Nephron (organoid): ENCODE results near the gene NUP37.
A peak's percentile ranks its signal among the peaks of the same experiment; 100 is the strongest.

Experiments used
- H3K27ac Mint-ChIP-seq, 3 experiments: 2 replicates each; pipeline ENCODE4 v1.8.0; 2020; ENCODE audit warnings: mixed read lengths in 3 of 3, mild to moderate bottlenecking in 2 of 3, moderate library complexity in 1 of 3
- H3K27me3 Mint-ChIP-seq: 2 replicates; pipeline ENCODE4 v1.8.0; 2021; ENCODE audit warnings: low read depth, mild to moderate bottlenecking, moderate library complexity, mixed read lengths
- H3K36me3 Mint-ChIP-seq: 2 replicates; pipeline ENCODE4 v1.8.0; 2020; ENCODE audit warnings: low read depth, mixed read lengths
- H3K4me1 Mint-ChIP-seq: 2 replicates; pipeline ENCODE4 v1.8.0; 2020; ENCODE audit warnings: mixed read lengths
- H3K4me3 Mint-ChIP-seq, 3 experiments: 2 replicates each; pipeline ENCODE4 v1.8.0; 2020; ENCODE audit warnings: mild to moderate bottlenecking in 3 of 3, mixed read lengths in 3 of 3, moderate library complexity in 2 of 3
- H3K9me3 Mint-ChIP-seq: 2 replicates; pipeline ENCODE4 v1.8.0; 2020; ENCODE audit warnings: mixed read lengths
- CTCF ChIP-seq, 3 experiments: fragments of 200-600 bp; sonication (generic); IDR thresholded peaks; one replicate each; pipeline ENCODE4 v1.5.0; 2021; ENCODE audit warnings: antibody characterized with exemption in 3 of 3; ENCODE audit not compliant: unreplicated experiment in 3 of 3

NUP37 gene

DNA sequence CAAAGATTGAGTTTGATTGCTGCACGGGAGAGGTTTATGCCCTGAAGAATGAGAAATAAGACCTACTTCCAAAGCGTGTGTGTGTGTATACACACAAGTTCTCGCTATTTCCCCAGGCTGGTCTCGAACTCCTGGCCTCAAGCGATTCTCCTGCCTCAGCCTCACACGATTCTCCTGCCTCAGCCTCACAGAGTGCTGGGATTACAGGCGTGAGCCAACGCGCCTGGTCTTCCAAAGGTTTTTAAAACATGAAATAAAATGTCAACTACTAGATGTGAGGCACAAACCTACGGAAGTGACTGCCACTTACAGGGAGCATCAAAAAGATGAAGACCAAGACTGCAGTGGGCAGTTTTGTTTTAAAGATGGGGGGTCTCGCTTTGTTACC is 57.5 kb downstream of the NUP37 start:
- Mint-ChIP-seq H3K27me3 (no peaks in the 10 kb centered on the region), H3K4me3 (peak overlapping the region; percentile 89 to 96 (median 95)), H3K36me3 (peaks cover 14% of the 10 kb centered on the region), H3K9me3 (no peaks in the 10 kb centered on the region), H3K4me1 (peaks cover 18% of the 10 kb centered on the region), H3K27ac (peak overlapping the region; percentile 79 to 87 (median 80))
- TF ChIP-seq CTCF (IDR thresholded peaks at IDR 0.05; ENCODE audit: unreplicated experiment in 3 of 3): no peak

DNA sequence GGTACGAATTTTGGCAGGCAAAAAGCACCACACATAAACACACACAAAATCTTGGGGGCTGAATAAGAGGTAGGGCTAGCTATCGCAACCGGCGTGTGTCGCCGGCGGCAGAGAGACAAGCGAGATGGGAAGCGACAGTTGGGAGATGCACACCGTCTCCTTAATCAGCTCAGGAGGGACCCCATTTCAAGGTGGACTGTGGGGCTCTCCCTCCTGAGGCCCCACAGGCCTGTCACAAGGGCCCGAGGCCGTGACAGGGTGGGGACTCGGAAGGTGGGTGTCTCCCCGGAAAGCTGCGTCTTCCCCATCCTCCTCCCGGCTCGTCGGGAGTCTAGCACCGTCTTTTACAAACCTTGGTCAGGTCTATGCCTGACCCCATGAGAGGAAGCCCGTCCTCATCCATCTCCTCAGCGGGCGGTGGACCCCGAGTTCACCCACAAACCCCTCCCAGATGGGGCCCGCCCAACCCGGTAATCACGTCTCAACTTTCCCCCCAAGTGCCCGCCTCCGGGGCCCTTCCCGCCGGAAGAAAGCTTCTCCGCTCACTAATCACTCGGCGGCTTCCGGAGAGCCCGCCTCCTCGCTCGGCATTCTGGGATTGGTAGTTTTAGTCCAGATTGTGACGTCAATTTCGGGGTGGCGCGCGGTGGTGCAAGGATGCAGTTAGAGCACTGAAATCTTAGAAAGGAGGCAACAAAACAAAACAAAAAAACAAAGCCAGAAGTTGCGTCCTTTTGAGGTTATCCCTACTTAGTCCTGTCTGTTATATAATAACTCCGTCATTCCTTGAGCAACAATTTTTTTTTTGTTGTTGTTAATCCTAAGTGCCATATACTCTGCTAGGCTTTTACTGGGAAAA is 58.1 kb downstream of the NUP37 start, which contains the start of gene WASHC3:
Gene WASHC3 (minus strand): TSS at position 432 of the 859 bp plus-strand sequence. CDS start 29 bp downstream, at position 403.
- Mint-ChIP-seq H3K9me3 (no peaks in the 10 kb centered on the region), H3K36me3 (peaks cover 20% of the 10 kb centered on the region), H3K27ac (peak within 1 kb of the TSS; percentile 79 to 87 (median 80)), H3K4me3 (peak within 1 kb of the TSS; percentile 89 to 96 (median 95)), H3K27me3 (no peaks in the 10 kb centered on the region), H3K4me1 (peaks cover 14% of the 10 kb centered on the region)
- no peak for TF ChIP-seq CTCF (IDR thresholded peaks at IDR 0.05; ENCODE audit: unreplicated experiment in 3 of 3)

DNA sequence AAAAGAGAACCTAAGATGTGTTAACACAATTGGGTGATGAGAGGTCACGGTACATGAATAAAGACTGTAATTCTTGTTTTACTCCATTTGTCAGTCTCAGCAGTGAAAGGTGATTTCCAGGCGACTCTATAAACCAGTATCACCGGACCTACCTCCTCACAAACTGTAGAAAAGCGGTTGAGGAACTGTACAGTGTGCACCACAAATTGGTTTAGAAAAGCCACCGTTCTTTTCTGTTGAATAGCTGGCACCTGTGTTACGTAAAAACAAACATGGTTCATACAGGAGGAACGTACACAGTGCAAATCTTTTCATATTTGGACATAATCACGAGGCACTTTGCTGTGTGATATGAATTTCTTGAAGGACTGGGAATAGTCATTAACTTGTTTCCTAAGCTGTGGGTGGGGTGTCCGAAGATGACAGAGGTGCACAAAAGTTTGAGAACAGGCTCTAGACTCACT is 58.8 kb downstream of the NUP37 start:
- H3K9me3 Mint-ChIP-seq: no peaks in the 10 kb centered on the region
- H3K27me3 Mint-ChIP-seq: no peaks in the 10 kb centered on the region
- H3K4me1 Mint-ChIP-seq: peaks cover 14% of the 10 kb centered on the region
- peak overlapping the region; percentile 89 to 96 (median 95) for H3K4me3 Mint-ChIP-seq
- peaks cover 26% of the 10 kb centered on the region for H3K36me3 Mint-ChIP-seq
- peak overlapping the region; percentile 79 to 87 (median 80) for H3K27ac Mint-ChIP-seq
- TF ChIP-seq CTCF (IDR thresholded peaks at IDR 0.05; ENCODE audit: unreplicated experiment in 3 of 3): no peak

DNA sequence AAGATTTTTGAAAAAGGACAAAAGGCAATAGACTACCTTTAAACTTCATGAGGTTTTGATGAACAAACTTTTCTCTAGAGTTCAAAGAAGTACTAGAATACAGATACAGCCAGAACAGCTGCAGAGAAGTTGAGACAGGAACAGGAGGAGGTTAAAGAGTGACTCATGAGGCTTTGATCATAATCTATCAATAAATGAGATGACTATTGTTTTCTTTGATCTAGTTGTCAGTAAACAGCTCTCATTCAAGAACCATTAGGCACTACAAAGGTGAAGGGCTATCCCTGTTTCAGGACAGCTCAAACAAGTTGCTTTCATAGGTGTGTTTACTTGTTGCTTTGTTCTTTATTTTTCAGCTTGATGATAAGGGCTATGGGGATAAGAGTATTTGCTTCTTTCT is 60.6 kb downstream of the NUP37 start:
- no peak for TF ChIP-seq CTCF (IDR thresholded peaks at IDR 0.05; ENCODE audit: unreplicated experiment in 3 of 3)
- Mint-ChIP-seq H3K27ac (no peak overlapping the region), H3K4me3 (peak overlapping the region in 2 of 3 experiments; percentile 24 to 49), H3K9me3 (peaks cover 3% of the 10 kb centered on the region), H3K36me3 (peaks cover 39% of the 10 kb centered on the region), H3K4me1 (peaks cover 8% of the 10 kb centered on the region), H3K27me3 (no peaks in the 10 kb centered on the region)

DNA sequence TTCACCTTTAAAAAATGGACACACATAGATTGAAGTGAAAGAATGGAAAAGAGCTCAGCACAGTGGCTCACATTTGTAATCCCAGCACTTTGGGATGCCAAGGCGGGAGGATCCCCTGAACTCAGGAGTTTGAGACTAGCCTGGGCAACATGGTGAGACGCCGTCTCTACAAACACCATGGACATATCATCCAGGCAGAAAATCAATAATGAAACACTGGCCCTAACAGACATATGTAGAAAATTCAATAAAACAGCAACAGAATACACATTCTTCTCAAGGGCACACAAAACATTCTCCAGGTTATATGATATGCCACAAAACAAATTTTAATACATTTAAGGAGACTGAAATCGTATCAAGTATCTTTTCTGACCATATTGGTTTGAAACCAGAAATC is 65.6 kb downstream of the NUP37 start:
- no peaks in the 10 kb centered on the region for H3K27me3 Mint-ChIP-seq
- peaks cover 61% of the 10 kb centered on the region for H3K36me3 Mint-ChIP-seq
- H3K27ac Mint-ChIP-seq: no peak overlapping the region
- peaks cover 3% of the 10 kb centered on the region for H3K9me3 Mint-ChIP-seq
- no peaks in the 10 kb centered on the region for H3K4me1 Mint-ChIP-seq
- no peak for TF ChIP-seq CTCF (IDR thresholded peaks at IDR 0.05; ENCODE audit: unreplicated experiment in 3 of 3)
- no peak overlapping the region for H3K4me3 Mint-ChIP-seq

DNA sequence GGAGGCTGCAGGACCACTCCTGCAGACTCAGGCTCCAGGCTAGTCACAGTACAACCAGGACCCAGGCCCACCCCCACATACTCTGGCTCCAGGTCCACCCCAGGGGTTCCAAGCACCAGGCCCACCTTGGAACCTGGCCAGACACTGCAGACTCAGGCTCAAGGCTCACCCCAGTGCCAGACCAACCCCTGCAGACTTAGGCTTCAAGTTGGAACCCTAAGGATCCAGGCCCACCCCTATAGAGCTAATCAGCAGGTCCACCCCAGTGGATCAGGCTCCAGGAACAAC is 66.9 kb downstream of the NUP37 start:
- no peaks in the 10 kb centered on the region for H3K27me3 Mint-ChIP-seq
- H3K27ac Mint-ChIP-seq: no peak overlapping the region
- H3K9me3 Mint-ChIP-seq: peaks cover 3% of the 10 kb centered on the region
- peaks cover 56% of the 10 kb centered on the region for H3K36me3 Mint-ChIP-seq
- TF ChIP-seq CTCF (IDR thresholded peaks at IDR 0.05; ENCODE audit: unreplicated experiment in 3 of 3): no peak
- H3K4me1 Mint-ChIP-seq: no peaks in the 10 kb centered on the region
- H3K4me3 Mint-ChIP-seq: no peak overlapping the region
